SK-N-SH (cell line): Measurements from ENCODE around the gene ACSS2. TPM values are rescaled to one million over a fixed set of nuclear protein-coding genes. Genes with fewer than 3 reads are reported as not detected.
A peak's percentile ranks its signal among the peaks of the same experiment; 100 is the strongest.

ENCODE experiments used
- CTCF ChIA-PET: fragments of 300-600, 350-600 bp; formaldehyde crosslinking; extraction: SDS; loops from one replicate; lab custom pipeline; 2021; lab: Yijun Ruan, JAX
- POLR2A ChIA-PET: fragments of 350-600 bp; sonication (Branson Sonifier 250); formaldehyde crosslinking; extraction: SDS; loops from one replicate; lab custom pipeline; 2020; ENCODE audit warnings: antibody characterized with exemption, inconsistent platforms; lab: Yijun Ruan, JAX
- DNase-seq: peaks from one replicate; pipeline ENCODE4 v3.0.0; 2012
- H2AFZ ChIP-seq: fragments of 200-600 bp; sonication (generic); 2 replicates; pipeline ENCODE4 v1.8.1; 2016; ENCODE audit warnings: antibody characterized with exemption, mild to moderate bottlenecking, low read depth
- H3F3A ChIP-seq: fragments of 200-600 bp; sonication (generic); replicated peaks from 2 replicates; pipeline ENCODE3; 2016; ENCODE audit warnings: antibody characterized with exemption, mild to moderate bottlenecking; ENCODE audit not compliant: insufficient read depth
- H3K27ac ChIP-seq, 2 experiments: fragments of 200-500 bp in 1 of 2; fragments of 200-600 bp in 1 of 2; sonication (Bioruptor generic) in 1 of 2; sonication (generic), shearing (Covaris generic) in 1 of 2; 2 replicates each; pipeline versions ENCODE4 v1.5.1 to v1.6.1; 2014 to 2016; ENCODE audit warnings: low read depth in 2 of 2, inconsistent platforms in 1 of 2, low read length in 1 of 2, mild to moderate bottlenecking in 1 of 2, mixed read lengths in 1 of 2
- H3K27me3 ChIP-seq: fragments of 200-600 bp; sonication (generic), shearing (Covaris generic); 2 replicates; pipeline ENCODE4 v1.6.1; 2016; ENCODE audit warnings: mixed run types; ENCODE audit not compliant: insufficient read depth
- H3K36me3 ChIP-seq, 2 experiments: fragments of 200-500 bp in 1 of 2; fragments of 200-600 bp in 1 of 2; sonication (Bioruptor generic) in 1 of 2; sonication (generic) in 1 of 2; replicated peaks in 1 of 2; 2 replicates each; pipeline versions ENCODE3 to v1.5.1; 2014 to 2016; ENCODE audit warnings: low read length in 1 of 2, mild to moderate bottlenecking in 1 of 2; ENCODE audit not compliant: insufficient read depth in 2 of 2, control insufficient read depth in 1 of 2
- H3K4me1 ChIP-seq, 2 experiments: fragments of 200-500 bp in 1 of 2; fragments of 200-600 bp in 1 of 2; sonication (Bioruptor generic) in 1 of 2; sonication (generic), shearing (Covaris generic) in 1 of 2; 2 replicates each; pipeline versions ENCODE4 v1.5.1 to v1.6.1; 2014 to 2016; ENCODE audit warnings: low read depth in 1 of 2, low read length in 1 of 2, mixed run types in 1 of 2; ENCODE audit not compliant: insufficient read depth in 2 of 2, control insufficient read depth in 1 of 2
- H3K4me2 ChIP-seq: fragments of 200-600 bp; sonication (generic), shearing (Covaris generic); 2 replicates; pipeline ENCODE4 v1.6.1; 2017; ENCODE audit warnings: mixed run types
- H3K4me3 ChIP-seq, 2 experiments: fragments of 200-500 bp in 1 of 2; fragments of 200-600 bp in 1 of 2; sonication (Bioruptor generic) in 1 of 2; sonication (generic), shearing (Covaris generic) in 1 of 2; 2 replicates each; pipeline versions ENCODE4 v1.5.1 to v1.8.1; 2014 to 2016; ENCODE audit warnings: low read depth in 2 of 2, inconsistent platforms in 1 of 2, low read length in 1 of 2, mild to moderate bottlenecking in 1 of 2, mixed read lengths in 1 of 2, moderate library complexity in 1 of 2
- H3K79me2 ChIP-seq: fragments of 200-600 bp; sonication (generic); 2 replicates; pipeline ENCODE4 v1.8.1; 2017; ENCODE audit warnings: mild to moderate bottlenecking; ENCODE audit not compliant: insufficient read depth
- H3K9ac ChIP-seq: fragments of 200-600 bp; sonication (generic); 2 replicates; pipeline ENCODE4 v1.6.1; 2017; ENCODE audit warnings: mixed run types
- H3K9me2 ChIP-seq: fragments of 200-600 bp; sonication (generic); 2 replicates; pipeline ENCODE4 v1.6.1; 2017; ENCODE audit warnings: mixed run types
- H3K9me3 ChIP-seq: fragments of 200-600 bp; sonication (generic); 2 replicates; pipeline ENCODE4 v1.6.1; 2017; ENCODE audit warnings: mixed run types, mild to moderate bottlenecking, moderate library complexity
- H4K20me1 ChIP-seq: fragments of 200-600 bp; sonication (generic); 2 replicates; pipeline ENCODE4 v1.6.1; 2017; ENCODE audit warnings: mild to moderate bottlenecking, mixed run types; ENCODE audit not compliant: insufficient read depth
- CHD2 ChIP-seq: fragments of 150-350 bp; IDR thresholded peaks from 2 replicates; pipeline ENCODE4 v1.6.1; 2018; ENCODE audit warnings: low read length; ENCODE audit not compliant: partially characterized antibody
- EP300 ChIP-seq, 2 experiments: IDR thresholded peaks; 2 replicates each; pipeline versions ENCODE4 v1.4.0 to v1.6.1; 2012; ENCODE audit warnings: borderline replicate concordance in 1 of 2, low read depth in 1 of 2, low read length in 1 of 2
- FOSL2 ChIP-seq: IDR thresholded peaks from 2 replicates; pipeline ENCODE4 v1.4.0; 2012; ENCODE audit warnings: low read depth, mild to moderate bottlenecking, moderate library complexity, borderline replicate concordance
- FOXM1 ChIP-seq: IDR thresholded peaks from 2 replicates; pipeline ENCODE4 v1.4.0; 2012; ENCODE audit warnings: low read depth, mild to moderate bottlenecking
- GABPA ChIP-seq: IDR thresholded peaks from 2 replicates; pipeline ENCODE4 v1.4.0; 2012; ENCODE audit warnings: low read depth, mild to moderate bottlenecking
- GATA2 ChIP-seq: sonication (generic); formaldehyde crosslinking; IDR thresholded peaks from 2 replicates; pipeline ENCODE4 v1.5.0; 2020; ENCODE audit warnings: mild to moderate bottlenecking, missing genetic modification reagents
- MEF2A ChIP-seq: IDR thresholded peaks from 2 replicates; pipeline ENCODE4 v1.4.0; 2012; ENCODE audit warnings: low read depth, borderline replicate concordance
- MXI1 ChIP-seq: IDR thresholded peaks from 2 replicates; pipeline ENCODE4 v1.6.1; 2012; ENCODE audit warnings: mild to moderate bottlenecking, low read depth, low read length, improper control_type of control experiment
- NRF1 ChIP-seq: IDR thresholded peaks from 2 replicates; pipeline ENCODE4 v1.6.1; 2012; ENCODE audit warnings: low read depth, mild to moderate bottlenecking, low read length
- PBX3 ChIP-seq: IDR thresholded peaks from 2 replicates; pipeline ENCODE4; 2012
- POLR2AphosphoS5 ChIP-seq: IDR thresholded peaks from 2 replicates; pipeline ENCODE4 v1.6.1; 2012; ENCODE audit warnings: low read depth, low read length
- RAD21 ChIP-seq: IDR thresholded peaks from 2 replicates; pipeline ENCODE4 v1.6.1; 2012; ENCODE audit warnings: mild to moderate bottlenecking, low read length
- REST ChIP-seq: IDR thresholded peaks from 2 replicates; pipeline ENCODE4 v1.6.1; 2012; ENCODE audit warnings: mild to moderate bottlenecking, low read depth, low read length, moderate library complexity
- RFX5 ChIP-seq: IDR thresholded peaks from 2 replicates; pipeline ENCODE4 v1.6.1; 2012; ENCODE audit warnings: mild to moderate bottlenecking, improper control_type of control experiment, low read length
- RXRA ChIP-seq: IDR thresholded peaks from 2 replicates; pipeline ENCODE4 v1.4.0; 2012; ENCODE audit warnings: low read depth, mild to moderate bottlenecking, borderline replicate concordance
- SMC3 ChIP-seq: IDR thresholded peaks from 2 replicates; pipeline ENCODE4 v1.6.1; 2012; ENCODE audit warnings: low read depth, low read length, improper control_type of control experiment
- TAF1 ChIP-seq: IDR thresholded peaks from 2 replicates; pipeline ENCODE4 v1.6.1; 2012; ENCODE audit warnings: low read depth, mild to moderate bottlenecking, low read length, moderate library complexity, borderline replicate concordance
- TEAD4 ChIP-seq: IDR thresholded peaks from 2 replicates; pipeline ENCODE4 v1.4.0; 2012; ENCODE audit warnings: mild to moderate bottlenecking, borderline replicate concordance; ENCODE audit not compliant: insufficient read depth
- WGBS: methylation state at CpG from one replicate; pipeline ENCODE4 v1.1.6; 2017; ENCODE audit warnings: low lambda C conversion rate; 5-methylcytosine and 5-hydroxymethylcytosine counted together
- polyA plus RNA-seq, 3 experiments: library from polyadenylated mRNA; depleted of rRNA; stranded (reverse); fragments of >200 nt; gene quantifications; 2 replicates each; pipeline ENCODE4 v1.2.3, GENCODE V29; 2012
- TF ChIP-seq, protein P1 (sequence below): IDR thresholded peaks from 2 replicates; pipeline ENCODE4 v1.4.0; 2012; ENCODE audit warnings: low read depth, borderline replicate concordance
- TF ChIP-seq, protein P2 (sequence below): fragments of 150-350 bp; IDR thresholded peaks from 2 replicates; pipeline ENCODE4 v1.6.1; 2016; ENCODE audit warnings: mild to moderate bottlenecking, low read depth, low read length
- TF ChIP-seq, protein P3 (sequence below): IDR thresholded peaks from 2 replicates; pipeline ENCODE4 v1.4.0; 2012; ENCODE audit warnings: low read depth, borderline replicate concordance

ACSS2 gene
- polyA plus RNA-seq, 1 of the 3 experiments (the other 2 are of a cell fraction): 25.5 TPM

DNA sequence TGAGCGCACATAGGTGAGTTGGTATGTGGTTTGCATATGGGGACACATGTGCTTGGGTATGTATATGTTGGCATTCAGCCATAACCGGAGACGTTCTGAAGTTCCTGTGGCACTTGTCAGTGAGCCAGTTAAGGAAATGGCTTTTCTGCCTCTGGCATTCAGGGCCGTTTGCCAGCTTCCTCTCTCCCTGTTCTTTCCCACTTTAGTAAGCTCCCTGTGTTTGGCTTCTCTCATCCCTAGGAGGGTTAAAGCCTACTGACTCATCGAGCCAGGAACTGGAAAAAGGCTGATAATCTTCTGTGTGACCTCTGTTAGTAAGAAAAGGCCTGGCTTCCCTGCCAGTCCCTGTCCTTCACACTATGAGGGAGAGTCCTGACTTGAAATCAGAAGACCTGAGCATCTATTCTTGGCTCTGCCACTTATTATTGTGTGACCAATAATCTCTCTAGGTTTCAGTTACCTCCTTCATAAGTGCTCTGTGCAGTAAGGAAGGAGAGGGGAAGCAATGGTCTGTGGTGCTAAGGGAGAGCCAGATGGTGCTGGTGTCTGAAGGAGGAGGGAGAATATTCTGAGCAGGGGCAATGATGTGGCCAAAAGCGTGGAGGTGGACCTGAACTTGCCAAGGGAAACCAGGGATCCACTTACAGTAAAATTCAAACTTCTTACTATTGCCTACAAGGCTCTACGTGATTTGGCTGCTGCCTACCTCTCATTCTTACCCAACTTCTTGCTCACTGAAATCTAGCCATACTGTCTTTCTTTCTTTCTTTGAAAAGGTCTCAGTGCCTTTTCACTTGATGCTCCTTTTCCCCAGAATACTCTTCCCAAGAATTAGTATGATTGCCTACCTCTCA, 31.4 kb downstream of the ACSS2 start:
- Histone ChIP-seq H3F3A (peaks cover 23% of the 10 kb centered on the region), H3K36me3 (no peaks in the 10 kb centered on the region), H3K4me1 (peaks cover 12 to 19% of the 10 kb centered on the region in 2 experiments), H3K9me2 (no peaks in the 10 kb centered on the region), H3K4me3 (no peak overlapping the region; a peak in 1 of 4 replicates), H3K79me2 (peaks cover 7% of the 10 kb centered on the region; the same call in 1 of the 2 replicates), H3K9ac (peak overlapping the region; percentile 33; the same call in 1 of the 2 replicates), H3K9me3 (no peaks in the 10 kb centered on the region), H3K27ac (peak overlapping the region; percentile 87 to 88), H4K20me1 (no peaks in the 10 kb centered on the region), H3K4me2 (peak overlapping the region; percentile 33), H2AFZ (0 out of 2 replicates have a peak overlapping the region, but pooled peaks have one; percentile 41), H3K27me3 (no peaks in the 10 kb centered on the region)
- ChIA-PET CTCF (interaction anchor here (2.2 kb wide), 1 partner anchor 35 kb away, joined by 6 read pairs; the partner anchor contains the start of gene GGT7), POLR2A (no interaction called here)
- peak; percentile 82 for DNase-seq
- 18% methylated on average over 7 of the region's 7 CpGs for WGBS
- TF ChIP-seq GABPA (no peak), TEAD4 (peak; percentile 74), RAD21 (no peak), CHD2 (peak; percentile 64), SMC3 (no peak), GATA2 (CRISPR knock-in tag) (no peak), POLR2AphosphoS5 (no peak), RFX5 (no peak), NRF1 (no peak), RXRA (peak; percentile 78), PBX3 (no peak; the same call in 1 of the 2 replicates), FOXM1 (no peak), MXI1 (peak; percentile 40; the same call in 1 of the 2 replicates), REST (peak; percentile 71; the same call in 1 of the 2 replicates), FOSL2 (peak; percentile 83), TAF1 (no peak; the same call in 1 of the 2 replicates), MEF2A (no peak), EP300 (IDR thresholded peaks at IDR 0.05; ENCODE audit: borderline replicate concordance in 1 of 2, low read depth in 1 of 2, low read length in 1 of 2) (peak in 1 of 2 experiments; percentile 79; a peak in 2 of 4 replicates)
- TF ChIP-seq, protein P1, sequence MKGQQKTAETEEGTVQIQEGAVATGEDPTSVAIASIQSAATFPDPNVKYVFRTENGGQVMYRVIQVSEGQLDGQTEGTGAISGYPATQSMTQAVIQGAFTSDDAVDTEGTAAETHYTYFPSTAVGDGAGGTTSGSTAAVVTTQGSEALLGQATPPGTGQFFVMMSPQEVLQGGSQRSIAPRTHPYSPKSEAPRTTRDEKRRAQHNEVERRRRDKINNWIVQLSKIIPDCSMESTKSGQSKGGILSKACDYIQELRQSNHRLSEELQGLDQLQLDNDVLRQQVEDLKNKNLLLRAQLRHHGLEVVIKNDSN: no peak
- TF ChIP-seq, protein P2, sequence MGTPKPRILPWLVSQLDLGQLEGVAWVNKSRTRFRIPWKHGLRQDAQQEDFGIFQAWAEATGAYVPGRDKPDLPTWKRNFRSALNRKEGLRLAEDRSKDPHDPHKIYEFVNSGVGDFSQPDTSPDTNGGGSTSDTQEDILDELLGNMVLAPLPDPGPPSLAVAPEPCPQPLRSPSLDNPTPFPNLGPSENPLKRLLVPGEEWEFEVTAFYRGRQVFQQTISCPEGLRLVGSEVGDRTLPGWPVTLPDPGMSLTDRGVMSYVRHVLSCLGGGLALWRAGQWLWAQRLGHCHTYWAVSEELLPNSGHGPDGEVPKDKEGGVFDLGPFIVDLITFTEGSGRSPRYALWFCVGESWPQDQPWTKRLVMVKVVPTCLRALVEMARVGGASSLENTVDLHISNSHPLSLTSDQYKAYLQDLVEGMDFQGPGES: no peak
- TF ChIP-seq, protein P3, sequence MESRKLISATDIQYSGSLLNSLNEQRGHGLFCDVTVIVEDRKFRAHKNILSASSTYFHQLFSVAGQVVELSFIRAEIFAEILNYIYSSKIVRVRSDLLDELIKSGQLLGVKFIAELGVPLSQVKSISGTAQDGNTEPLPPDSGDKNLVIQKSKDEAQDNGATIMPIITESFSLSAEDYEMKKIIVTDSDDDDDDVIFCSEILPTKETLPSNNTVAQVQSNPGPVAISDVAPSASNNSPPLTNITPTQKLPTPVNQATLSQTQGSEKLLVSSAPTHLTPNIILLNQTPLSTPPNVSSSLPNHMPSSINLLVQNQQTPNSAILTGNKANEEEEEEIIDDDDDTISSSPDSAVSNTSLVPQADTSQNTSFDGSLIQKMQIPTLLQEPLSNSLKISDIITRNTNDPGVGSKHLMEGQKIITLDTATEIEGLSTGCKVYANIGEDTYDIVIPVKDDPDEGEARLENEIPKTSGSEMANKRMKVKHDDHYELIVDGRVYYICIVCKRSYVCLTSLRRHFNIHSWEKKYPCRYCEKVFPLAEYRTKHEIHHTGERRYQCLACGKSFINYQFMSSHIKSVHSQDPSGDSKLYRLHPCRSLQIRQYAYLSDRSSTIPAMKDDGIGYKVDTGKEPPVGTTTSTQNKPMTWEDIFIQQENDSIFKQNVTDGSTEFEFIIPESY: 0 out of 2 replicates have a peak, but pooled peaks have one; percentile 23
